Central memory CD8-positive, alpha-beta T cell (primary cell): ENCODE data around the gene TCAP.
A peak's percentile ranks its signal among the peaks of the same experiment; 100 is the strongest.

Source experiments
- ATAC-seq: fragments of 150-1000 bp; cut with Tn5 transposase; replicated peaks from 2 replicates; pipeline ENCODE4 v1.10.0; 2022; ENCODE audit warnings: mild to moderate bottlenecking, moderate FRiP score, moderate number of reproducible peaks; ENCODE audit not compliant: poor library complexity, severe bottlenecking; ENCODE audit errors: extremely low read depth
- DNase-seq, 2 donors: peaks; one replicate each; pipeline ENCODE4 v3.0.0; 2021; ENCODE audit warnings: low spot score in 2 of 2
- H3K27ac Mint-ChIP-seq: one replicate; pipeline ENCODE4 v1.8.0; 2022; ENCODE audit warnings: low read depth, mild to moderate bottlenecking, moderate library complexity, mixed read lengths
- H3K27me3 Mint-ChIP-seq: one replicate; pipeline ENCODE4 v1.8.0; 2022; ENCODE audit warnings: mixed read lengths
- H3K36me3 Mint-ChIP-seq: one replicate; pipeline ENCODE4 v1.8.0; 2022; ENCODE audit warnings: mild to moderate bottlenecking, moderate library complexity, mixed read lengths; ENCODE audit not compliant: insufficient read depth
- H3K4me1 Mint-ChIP-seq: one replicate; pipeline ENCODE4 v1.8.0; 2022; ENCODE audit warnings: mixed read lengths
- H3K4me3 Mint-ChIP-seq: one replicate; pipeline ENCODE4 v1.8.0; 2022; ENCODE audit warnings: mild to moderate bottlenecking, moderate library complexity, mixed read lengths
- H3K9me3 Mint-ChIP-seq: one replicate; pipeline ENCODE4 v1.8.0; 2022; ENCODE audit warnings: mixed read lengths

TCAP gene

DNA sequence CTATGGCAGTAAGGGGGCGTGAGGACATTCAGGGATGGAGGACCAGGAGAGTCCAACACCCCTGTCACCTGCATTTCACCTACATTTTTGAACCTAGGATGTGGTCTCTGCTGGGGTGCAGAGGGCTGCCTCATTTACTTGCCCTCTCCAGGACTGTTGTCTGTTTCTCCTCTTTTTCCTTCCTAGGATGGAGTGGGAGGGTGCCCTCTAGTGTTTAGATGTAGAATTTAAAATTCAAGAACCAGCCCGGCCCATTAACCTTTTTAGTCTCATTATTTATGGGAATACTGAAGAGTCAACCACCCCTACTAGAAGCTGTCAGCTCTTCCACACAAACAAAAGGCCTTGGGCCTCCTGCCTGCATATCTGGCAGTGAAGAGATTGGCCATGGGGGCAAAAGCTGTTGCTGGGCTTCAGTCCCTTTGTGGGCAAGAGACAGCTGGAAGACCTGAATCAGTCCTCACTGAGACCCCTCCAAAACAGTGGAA lies 30.7 kb upstream of the TCAP start:
- Mint-ChIP-seq H3K4me1 (peaks cover 34% of the 10 kb centered on the region), H3K4me3 (no peak overlapping the region), H3K27ac (no peak overlapping the region), H3K9me3 (no peaks in the 10 kb centered on the region), H3K36me3 (peaks cover 7% of the 10 kb centered on the region), H3K27me3 (peaks cover 27% of the 10 kb centered on the region)
- DNase-seq = peak in 1 of 2 donors; percentile 12
- ATAC-seq = no peak

DNA sequence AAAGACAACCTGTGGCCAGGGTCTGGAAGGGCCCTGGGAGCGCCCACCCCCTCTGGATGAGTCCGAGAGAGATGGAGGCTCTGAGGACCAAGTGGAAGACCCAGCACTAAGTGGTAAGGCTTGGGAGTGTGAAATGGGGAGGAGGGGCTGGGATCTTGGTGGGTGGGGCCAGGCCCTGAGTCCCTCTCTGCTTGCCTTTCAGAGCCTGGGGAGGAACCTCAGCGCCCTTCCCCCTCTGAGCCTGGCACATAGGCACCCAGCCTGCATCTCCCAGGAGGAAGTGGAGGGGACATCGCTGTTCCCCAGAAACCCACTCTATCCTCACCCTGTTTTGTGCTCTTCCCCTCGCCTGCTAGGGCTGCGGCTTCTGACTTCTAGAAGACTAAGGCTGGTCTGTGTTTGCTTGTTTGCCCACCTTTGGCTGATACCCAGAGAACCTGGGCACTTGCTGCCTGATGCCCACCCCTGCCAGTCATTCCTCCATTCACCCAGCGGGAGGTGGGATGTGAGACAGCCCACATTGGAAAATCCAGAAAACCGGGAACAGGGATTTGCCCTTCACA lies 29.5 kb upstream of the TCAP start:
- no peak for ATAC-seq
- H3K4me1 Mint-ChIP-seq = peaks cover 47% of the 10 kb centered on the region
- peaks cover 16% of the 10 kb centered on the region for H3K27me3 Mint-ChIP-seq
- H3K36me3 Mint-ChIP-seq = peaks cover 7% of the 10 kb centered on the region
- H3K4me3 Mint-ChIP-seq = peak overlapping the region; percentile 87
- no peak overlapping the region for H3K27ac Mint-ChIP-seq
- no peaks in the 10 kb centered on the region for H3K9me3 Mint-ChIP-seq
- no peak for DNase-seq

DNA sequence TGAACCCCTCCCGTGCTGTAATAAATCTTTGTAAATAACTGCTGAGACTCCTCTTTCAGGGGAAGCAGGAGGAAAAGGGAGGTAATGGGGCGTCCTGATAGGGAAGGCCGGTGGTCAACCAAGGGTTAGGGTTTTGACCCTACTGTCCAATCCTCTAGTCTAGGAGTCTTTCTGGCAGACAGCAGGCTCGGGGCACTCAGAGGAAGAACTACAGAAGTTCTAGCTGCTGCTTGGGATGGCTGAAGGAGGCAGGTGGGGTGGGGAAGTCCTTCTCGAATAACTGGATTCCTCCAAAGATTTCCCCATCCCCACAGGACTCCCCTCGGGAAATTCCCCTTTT lies 28.6 kb upstream of the TCAP start:
- Mint-ChIP-seq H3K4me1 (peaks cover 55% of the 10 kb centered on the region), H3K27me3 (peaks cover 7% of the 10 kb centered on the region), H3K36me3 (peaks cover 8% of the 10 kb centered on the region), H3K4me3 (peak overlapping the region; percentile 87), H3K27ac (peak overlapping the region; percentile 88), H3K9me3 (no peaks in the 10 kb centered on the region)
- DNase-seq (no peak), ATAC-seq (no peak)

DNA sequence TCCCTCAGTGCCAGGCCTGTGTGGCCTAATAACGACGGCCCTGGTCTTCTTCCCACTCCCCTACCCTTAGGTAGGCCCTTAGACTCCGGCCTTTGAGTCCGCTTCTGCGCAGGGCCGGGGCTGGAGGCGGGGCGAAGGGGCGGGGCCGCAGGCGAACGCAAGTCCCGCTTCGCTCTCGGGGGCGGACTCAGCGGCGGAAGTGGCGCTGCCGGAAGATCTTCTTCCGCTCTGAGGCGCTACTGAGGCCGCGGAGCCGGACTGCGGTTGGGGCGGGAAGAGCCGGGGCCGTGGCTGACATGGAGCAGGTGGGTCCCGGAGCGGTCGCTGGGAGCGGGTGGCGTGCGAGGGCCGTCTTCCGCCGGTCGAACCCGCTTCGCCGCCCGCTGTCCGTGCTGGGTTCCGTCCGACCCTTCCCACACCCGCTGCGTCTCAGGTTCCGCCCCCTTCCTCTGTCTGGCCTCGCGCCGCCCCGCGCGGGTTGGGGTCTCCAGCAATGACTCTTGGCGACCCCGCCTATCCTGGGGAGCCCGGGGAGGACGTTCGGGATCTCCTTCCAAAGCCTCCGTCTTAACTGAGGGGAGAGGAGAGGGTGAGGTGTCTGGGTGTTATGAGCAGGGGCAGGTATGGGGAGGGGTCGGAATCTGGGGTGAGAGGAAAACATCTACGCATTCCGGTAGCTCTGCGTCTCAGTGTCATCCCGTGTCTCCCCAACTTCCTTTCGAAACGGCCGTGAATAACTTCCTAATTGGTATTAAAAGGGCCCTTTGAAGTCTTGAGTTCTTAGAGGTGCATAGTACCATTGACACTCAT lies 28.0 kb upstream of the TCAP start, which contains the start of gene STARD3:
STARD3 (plus strand) TSS at position 218 of the 810 bp plus-strand sequence. CDS start 16,388 bp downstream, outside the sequence.
- H3K4me1 Mint-ChIP-seq = peaks cover 61% of the 10 kb centered on the region
- DNase-seq (peak; percentile 77 to 80), ATAC-seq (peak; percentile 90)
- peaks cover 8% of the 10 kb centered on the region for H3K36me3 Mint-ChIP-seq
- H3K27ac Mint-ChIP-seq = peak within 1 kb of the TSS; percentile 88
- H3K9me3 Mint-ChIP-seq = no peaks in the 10 kb centered on the region
- peaks cover 2% of the 10 kb centered on the region for H3K27me3 Mint-ChIP-seq
- H3K4me3 Mint-ChIP-seq = peak within 1 kb of the TSS; percentile 87

DNA sequence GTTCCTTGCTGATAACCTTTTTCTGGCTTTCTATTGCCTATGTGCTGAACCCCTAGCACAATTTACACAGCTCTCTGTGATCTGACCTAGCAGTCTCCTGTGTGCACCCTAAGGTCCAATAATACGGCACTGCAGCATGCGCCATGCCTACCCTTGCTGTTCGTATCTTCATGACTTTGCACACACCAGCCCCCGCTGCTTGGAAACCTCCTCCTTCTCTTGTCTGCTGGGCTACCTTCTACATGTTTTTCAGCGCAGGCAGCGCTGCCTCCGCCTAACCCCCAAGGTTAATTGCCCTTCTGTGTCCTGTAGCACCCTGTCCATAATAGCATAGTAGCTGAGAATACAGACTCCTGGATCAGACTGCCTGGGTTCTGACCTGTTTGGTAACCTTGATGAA lies 26.8 kb upstream of the TCAP start:
- ATAC-seq (no peak), DNase-seq (no peak)
- Mint-ChIP-seq H3K27me3 (no peaks in the 10 kb centered on the region), H3K9me3 (no peaks in the 10 kb centered on the region), H3K4me1 (peaks cover 73% of the 10 kb centered on the region), H3K36me3 (peaks cover 10% of the 10 kb centered on the region), H3K27ac (peak overlapping the region; percentile 88), H3K4me3 (peak overlapping the region; percentile 87)

DNA sequence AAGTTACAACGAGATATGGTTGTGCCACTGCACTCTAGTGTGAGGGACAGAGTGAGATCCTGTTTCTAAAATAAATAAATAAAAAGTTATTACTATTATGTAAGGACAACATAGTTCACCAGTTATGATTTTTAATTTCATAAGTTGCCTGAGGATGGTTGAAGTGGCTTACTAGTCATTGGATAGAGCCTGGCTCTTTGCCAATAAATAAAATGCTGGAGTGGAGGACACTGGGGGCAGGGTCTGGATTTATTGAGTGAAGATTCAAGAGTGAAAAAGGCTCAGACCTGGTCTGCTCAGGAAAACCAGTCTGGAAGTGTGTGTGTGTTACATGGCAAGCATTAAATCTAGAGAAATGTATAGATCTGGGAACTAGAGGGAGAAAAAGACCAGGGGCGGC lies 26.1 kb upstream of the TCAP start:
- peaks cover 80% of the 10 kb centered on the region for H3K4me1 Mint-ChIP-seq
- H3K36me3 Mint-ChIP-seq = peaks cover 10% of the 10 kb centered on the region

DNA sequence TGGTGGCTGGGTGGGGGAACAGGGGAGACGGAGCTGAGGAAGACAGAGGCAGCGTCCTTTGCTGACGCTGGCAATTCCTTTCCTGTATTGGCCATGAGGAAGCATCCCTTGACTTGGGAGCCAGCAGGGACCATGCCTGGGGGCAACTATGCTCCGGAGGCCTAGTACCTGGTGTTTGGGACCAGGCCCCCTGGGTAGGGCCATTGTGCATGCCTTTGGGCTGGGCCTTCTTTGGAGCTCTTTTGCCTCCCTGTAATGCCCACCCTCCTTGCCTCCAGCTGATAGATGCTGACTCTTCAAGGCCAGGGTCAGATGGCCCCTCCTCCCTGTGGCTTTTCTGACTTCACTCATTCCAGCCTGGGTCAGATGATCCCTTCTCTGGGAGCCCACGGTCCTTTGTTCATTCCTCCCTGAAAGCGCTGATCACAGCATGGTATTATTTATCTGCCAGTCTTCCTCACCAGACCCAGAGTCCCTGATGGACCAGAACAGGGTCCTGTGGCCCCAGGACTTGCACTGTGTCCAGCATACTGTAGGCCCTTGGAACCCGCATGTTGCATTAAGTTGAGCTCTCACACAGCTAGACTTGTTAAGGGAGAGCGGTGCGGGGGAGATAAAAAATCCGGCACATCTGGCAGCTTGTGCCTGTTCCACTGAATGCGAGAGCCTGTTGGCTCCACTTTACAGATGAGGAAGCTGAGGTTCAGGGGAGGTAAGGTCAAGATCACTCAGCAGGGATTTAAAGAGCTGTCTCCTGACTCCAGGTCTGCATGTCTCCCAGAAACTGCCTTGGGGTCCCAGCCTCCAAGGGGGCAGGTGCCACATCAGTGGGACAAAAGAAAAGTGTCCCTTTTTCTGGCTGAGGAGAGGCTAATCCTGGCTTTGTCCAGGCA lies 25.3 kb upstream of the TCAP start:
- ATAC-seq (no peak), DNase-seq (no peak)
- Mint-ChIP-seq H3K27ac (peak overlapping the region; percentile 74), H3K4me3 (peak overlapping the region; percentile 13), H3K27me3 (no peaks in the 10 kb centered on the region), H3K36me3 (peaks cover 12% of the 10 kb centered on the region), H3K9me3 (no peaks in the 10 kb centered on the region), H3K4me1 (peaks cover 84% of the 10 kb centered on the region)

More for the DNA sequence above, 26.1 kb upstream of the TCAP start:
- H3K9me3 Mint-ChIP-seq = no peaks in the 10 kb centered on the region
- H3K27ac Mint-ChIP-seq = peak overlapping the region; percentile 88
- ATAC-seq (no peak), DNase-seq (no peak)
- H3K27me3 Mint-ChIP-seq = no peaks in the 10 kb centered on the region
- H3K4me3 Mint-ChIP-seq = peak overlapping the region; percentile 13

DNA sequence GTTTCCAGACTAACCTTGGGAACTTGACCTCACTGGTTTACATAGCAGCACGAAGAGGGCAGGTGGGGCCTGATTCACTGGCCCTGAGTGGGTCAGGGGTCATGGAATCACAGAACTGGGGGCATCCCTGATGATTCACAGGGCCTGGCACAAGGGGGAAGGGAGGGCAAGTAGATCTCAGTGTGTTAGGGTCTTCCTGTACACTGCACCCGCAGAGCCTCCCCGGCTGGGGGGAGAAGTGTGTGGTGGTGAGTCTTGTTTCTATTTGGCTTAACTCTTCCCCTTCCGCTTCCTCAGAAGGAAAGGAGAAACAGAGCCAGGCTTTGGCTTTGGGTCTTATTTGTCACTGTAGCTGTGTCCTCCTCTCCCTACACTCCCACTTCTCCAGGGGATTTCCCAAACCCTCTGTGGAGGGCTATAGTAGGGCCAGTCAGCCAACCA lies 24.5 kb upstream of the TCAP start:
- peaks cover 92% of the 10 kb centered on the region for H3K4me1 Mint-ChIP-seq
- peak overlapping the region; percentile 74 for H3K27ac Mint-ChIP-seq
- H3K4me3 Mint-ChIP-seq = no peak overlapping the region
- ATAC-seq (no peak), DNase-seq (no peak)
- no peaks in the 10 kb centered on the region for H3K9me3 Mint-ChIP-seq
- H3K27me3 Mint-ChIP-seq = no peaks in the 10 kb centered on the region
- H3K36me3 Mint-ChIP-seq = peaks cover 12% of the 10 kb centered on the region

DNA sequence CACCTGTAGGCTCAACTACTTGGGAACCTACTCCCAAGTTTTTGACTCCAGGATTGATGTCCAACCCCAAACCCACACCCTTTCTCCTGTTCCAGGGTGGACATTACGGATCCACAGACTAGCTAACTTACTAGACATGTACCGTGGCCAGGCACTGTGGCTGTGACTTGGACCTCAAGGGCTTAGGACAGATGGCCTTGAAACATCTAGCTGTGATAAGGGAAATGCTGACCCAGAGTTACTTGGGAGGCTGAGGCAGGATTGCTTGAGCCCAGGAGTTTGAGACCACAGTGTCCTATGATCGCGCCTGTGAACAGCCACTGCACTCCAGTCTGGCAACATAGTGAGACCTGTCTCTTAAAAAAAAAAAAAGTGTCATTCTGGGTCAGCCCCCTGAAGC lies 24.1 kb upstream of the TCAP start:
- Mint-ChIP-seq H3K4me1 (peaks cover 94% of the 10 kb centered on the region), H3K36me3 (peaks cover 12% of the 10 kb centered on the region), H3K27me3 (no peaks in the 10 kb centered on the region), H3K4me3 (no peak overlapping the region), H3K9me3 (no peaks in the 10 kb centered on the region), H3K27ac (no peak overlapping the region)
- no peak for DNase-seq
- no peak for ATAC-seq

DNA sequence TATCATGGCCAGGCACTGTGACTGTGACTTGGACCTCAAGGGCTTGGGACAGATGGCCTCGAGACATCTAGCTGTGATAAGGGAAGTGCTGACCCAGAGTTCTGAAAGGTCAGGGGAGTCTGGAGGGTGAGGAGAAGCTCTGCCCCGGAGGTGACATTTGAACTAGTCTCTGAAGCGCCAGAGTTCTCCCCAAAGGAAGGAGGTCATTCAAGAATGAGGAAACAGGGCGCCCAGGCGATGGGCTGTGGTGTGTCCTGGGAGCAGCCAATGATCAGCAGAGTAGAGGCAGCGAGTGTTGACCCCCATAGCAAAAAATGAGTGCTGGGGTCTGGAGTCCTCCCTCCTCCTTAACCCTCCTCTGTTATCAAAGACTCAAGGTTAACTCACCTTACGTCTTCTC lies 23.3 kb upstream of the TCAP start:
- DNase-seq = no peak
- H3K27me3 Mint-ChIP-seq = no peaks in the 10 kb centered on the region
- no peak for ATAC-seq
- no peak overlapping the region for H3K27ac Mint-ChIP-seq
- no peaks in the 10 kb centered on the region for H3K9me3 Mint-ChIP-seq
- peaks cover 10% of the 10 kb centered on the region for H3K36me3 Mint-ChIP-seq
- peaks cover 86% of the 10 kb centered on the region for H3K4me1 Mint-ChIP-seq
- no peak overlapping the region for H3K4me3 Mint-ChIP-seq

DNA sequence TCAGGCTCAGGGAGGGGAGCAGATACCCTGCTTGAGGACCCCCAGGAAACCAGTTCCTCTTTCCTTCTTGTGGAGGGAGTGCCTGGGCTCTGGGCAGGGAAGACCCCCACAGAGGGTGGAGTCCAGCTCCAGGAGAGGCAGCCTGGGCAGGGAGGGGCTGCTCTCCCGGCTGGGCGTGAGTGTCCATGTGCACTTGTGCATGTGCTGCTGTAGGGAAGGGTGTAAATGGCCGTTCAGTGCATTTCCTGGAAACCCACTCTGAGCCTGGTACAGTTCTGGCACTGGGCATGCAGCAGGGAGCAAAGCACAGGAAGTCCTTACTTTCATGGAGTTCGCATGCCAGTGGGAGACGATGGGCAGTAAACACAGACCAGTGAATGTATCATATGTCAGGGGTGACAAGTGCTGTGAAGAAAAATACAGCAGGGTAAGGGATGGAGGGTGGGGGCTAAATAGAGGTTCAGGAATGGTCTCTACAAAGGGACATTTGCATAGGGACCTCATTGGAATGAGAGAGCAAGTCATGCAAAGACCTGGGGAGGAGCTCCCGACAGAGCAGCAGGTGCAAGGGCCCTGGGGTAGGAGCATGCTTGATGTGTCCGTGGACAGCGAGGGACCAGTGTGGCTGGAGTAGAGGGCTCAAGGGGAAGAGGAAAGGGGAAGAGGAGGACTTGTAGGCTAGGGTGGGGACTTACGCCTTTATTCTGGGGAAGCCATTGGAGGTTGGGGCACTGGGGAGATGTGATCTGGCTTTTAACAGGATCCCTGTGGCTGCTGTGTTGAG lies 22.7 kb upstream of the TCAP start:
- Mint-ChIP-seq H3K27ac (no peak overlapping the region), H3K36me3 (peaks cover 7% of the 10 kb centered on the region), H3K4me1 (peaks cover 84% of the 10 kb centered on the region), H3K27me3 (no peaks in the 10 kb centered on the region), H3K4me3 (peak overlapping the region; percentile 13), H3K9me3 (no peaks in the 10 kb centered on the region)
- DNase-seq = no peak
- ATAC-seq = no peak

DNA sequence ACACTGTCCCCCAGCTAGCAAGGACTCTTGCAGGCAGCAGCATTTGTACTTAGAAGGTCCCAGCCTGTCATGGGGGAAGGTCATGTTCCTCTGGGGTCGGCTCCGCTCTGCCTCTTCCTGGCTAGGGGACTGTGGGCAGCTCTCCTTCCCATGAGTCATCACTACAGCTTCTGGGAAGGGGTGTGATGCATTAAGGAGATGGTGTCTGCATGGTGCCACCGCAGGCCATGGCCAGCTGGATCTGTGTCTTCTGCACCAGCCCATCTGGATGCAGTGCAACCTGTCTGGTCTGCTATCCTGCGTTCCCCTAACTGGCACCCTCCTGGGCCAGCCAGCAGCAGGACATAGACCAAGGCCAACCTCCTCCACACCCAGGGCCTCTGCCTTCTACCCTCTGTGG lies 21.9 kb upstream of the TCAP start:
- H3K4me3 Mint-ChIP-seq = no peak overlapping the region
- ATAC-seq = no peak

More for the DNA sequence above, 21.9 kb upstream of the TCAP start:
- no peak overlapping the region for H3K27ac Mint-ChIP-seq
- H3K9me3 Mint-ChIP-seq = no peaks in the 10 kb centered on the region
- H3K27me3 Mint-ChIP-seq = no peaks in the 10 kb centered on the region
- peaks cover 76% of the 10 kb centered on the region for H3K4me1 Mint-ChIP-seq
- no peak for DNase-seq
- peaks cover 9% of the 10 kb centered on the region for H3K36me3 Mint-ChIP-seq
